Endothelial cell of umbilical vein (primary cell): ENCODE measurements around the gene PADI6.

Source experiments
- EZH2 ChIP-seq: IDR thresholded peaks from 2 replicates; pipeline ENCODE4 v1.6.1; 2012; ENCODE audit warnings: borderline replicate concordance, low read depth, mild to moderate bottlenecking, moderate library complexity, low read length, inconsistent platforms; ENCODE audit not compliant: severe bottlenecking
- JUN ChIP-seq: IDR thresholded peaks from 2 replicates; pipeline ENCODE4 v1.6.1; 2011; ENCODE audit warnings: borderline replicate concordance, low read depth; ENCODE audit not compliant: insufficient read length, insufficient read depth
- MYC ChIP-seq: IDR thresholded peaks from one replicate; pipeline ENCODE4 v1.6.1; 2011; ENCODE audit warnings: mild to moderate bottlenecking, low read depth, low read length
- POLR2AphosphoS5 ChIP-seq: IDR thresholded peaks from 2 replicates; pipeline ENCODE4 v1.6.1; 2012; ENCODE audit warnings: low read depth, mild to moderate bottlenecking, control low read depth, low read length, moderate library complexity; ENCODE audit not compliant: insufficient read depth
- TF ChIP-seq, protein P1 (sequence below), 2 donors: IDR thresholded peaks; 1 replicate in 1 of 2; 2 replicates in 1 of 2; pipeline ENCODE4 v1.5.1; 2011; ENCODE audit warnings: low read length in 2 of 2, mild to moderate bottlenecking in 2 of 2, moderate library complexity in 2 of 2, control low read depth in 1 of 2, inconsistent platforms in 1 of 2, low read depth in 1 of 2; ENCODE audit not compliant: insufficient read depth in 1 of 2; ENCODE audit errors: extremely low read depth in 1 of 2
- TF ChIP-seq, protein P2 (sequence below): IDR thresholded peaks from 2 replicates; pipeline ENCODE4 v1.6.1; 2011; ENCODE audit not compliant: insufficient read depth, insufficient read length

DNA sequence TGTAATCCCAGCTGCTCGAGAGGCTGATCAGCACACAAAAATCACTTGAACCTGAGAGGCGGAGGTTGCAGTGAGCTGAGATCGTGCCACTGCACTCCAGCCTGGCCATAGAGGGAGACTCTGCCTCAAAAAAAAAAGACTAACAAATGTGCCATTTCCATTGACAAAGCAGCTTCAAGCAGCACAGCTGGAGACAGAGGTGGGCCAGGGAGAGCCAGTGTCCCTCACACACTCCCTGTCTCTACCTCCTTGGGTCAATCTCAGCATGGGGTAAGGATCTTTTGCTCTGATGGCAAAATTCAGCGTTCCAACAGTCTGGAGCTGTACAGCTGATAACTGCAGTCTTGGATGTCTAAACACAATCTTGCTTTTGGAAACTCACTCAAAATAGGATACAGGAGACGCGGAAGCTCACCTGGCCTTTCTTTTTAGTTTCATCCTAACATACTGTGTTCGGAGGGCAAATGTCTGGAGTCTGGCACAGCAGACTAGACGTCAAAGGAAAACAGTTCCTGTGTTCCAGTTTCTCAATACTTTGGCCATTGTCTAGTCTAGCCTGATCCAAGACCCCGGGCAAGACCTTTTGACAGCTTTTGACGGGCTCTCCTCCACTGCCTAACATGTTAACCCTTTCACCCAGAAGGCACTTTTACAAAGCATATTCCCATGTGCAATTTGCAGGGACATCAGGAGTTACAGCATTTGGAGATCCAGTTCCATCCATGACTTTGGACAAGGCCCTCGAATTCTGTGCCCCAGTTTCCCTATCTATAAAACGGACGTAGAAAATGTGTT, 64.6 kb downstream of the PADI6 start:
- TF ChIP-seq, protein P1, sequence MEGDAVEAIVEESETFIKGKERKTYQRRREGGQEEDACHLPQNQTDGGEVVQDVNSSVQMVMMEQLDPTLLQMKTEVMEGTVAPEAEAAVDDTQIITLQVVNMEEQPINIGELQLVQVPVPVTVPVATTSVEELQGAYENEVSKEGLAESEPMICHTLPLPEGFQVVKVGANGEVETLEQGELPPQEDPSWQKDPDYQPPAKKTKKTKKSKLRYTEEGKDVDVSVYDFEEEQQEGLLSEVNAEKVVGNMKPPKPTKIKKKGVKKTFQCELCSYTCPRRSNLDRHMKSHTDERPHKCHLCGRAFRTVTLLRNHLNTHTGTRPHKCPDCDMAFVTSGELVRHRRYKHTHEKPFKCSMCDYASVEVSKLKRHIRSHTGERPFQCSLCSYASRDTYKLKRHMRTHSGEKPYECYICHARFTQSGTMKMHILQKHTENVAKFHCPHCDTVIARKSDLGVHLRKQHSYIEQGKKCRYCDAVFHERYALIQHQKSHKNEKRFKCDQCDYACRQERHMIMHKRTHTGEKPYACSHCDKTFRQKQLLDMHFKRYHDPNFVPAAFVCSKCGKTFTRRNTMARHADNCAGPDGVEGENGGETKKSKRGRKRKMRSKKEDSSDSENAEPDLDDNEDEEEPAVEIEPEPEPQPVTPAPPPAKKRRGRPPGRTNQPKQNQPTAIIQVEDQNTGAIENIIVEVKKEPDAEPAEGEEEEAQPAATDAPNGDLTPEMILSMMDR (IDR thresholded peaks at IDR 0.05; ENCODE audit: extremely low read depth in 1 of 2, insufficient read depth in 1 of 2, low read depth in 1 of 2, low read length in 2 of 2): no peak
- TF ChIP-seq EZH2 (no peak), POLR2AphosphoS5 (no peak), MYC (no peak), JUN (no peak)
- TF ChIP-seq, protein P2, sequence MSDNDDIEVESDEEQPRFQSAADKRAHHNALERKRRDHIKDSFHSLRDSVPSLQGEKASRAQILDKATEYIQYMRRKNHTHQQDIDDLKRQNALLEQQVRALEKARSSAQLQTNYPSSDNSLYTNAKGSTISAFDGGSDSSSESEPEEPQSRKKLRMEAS: no peak
